Nephron progenitor cell (in vitro differentiated cells): ENCODE measurements around the gene CENPS.

ENCODE experiments used
- DNase-seq: peaks from one replicate; pipeline ENCODE4 v3.0.0; 2021
- H3K27ac Mint-ChIP-seq: 2 replicates; pipeline ENCODE4 v1.8.0; 2021; ENCODE audit warnings: mild to moderate bottlenecking, moderate library complexity, mixed read lengths
- H3K27me3 Mint-ChIP-seq: 2 replicates; pipeline ENCODE4 v1.8.0; 2021; ENCODE audit warnings: mild to moderate bottlenecking, low read depth, mixed read lengths; ENCODE audit not compliant: poor library complexity
- H3K36me3 Mint-ChIP-seq: 2 replicates; pipeline ENCODE4 v1.8.0; 2021; ENCODE audit warnings: low read depth, mixed read lengths
- H3K4me1 Mint-ChIP-seq: 2 replicates; pipeline ENCODE4 v1.8.0; 2021; ENCODE audit warnings: mixed read lengths
- H3K4me3 Mint-ChIP-seq: 2 replicates; pipeline ENCODE4 v1.8.0; 2021; ENCODE audit warnings: mild to moderate bottlenecking, moderate library complexity, mixed read lengths
- H3K9me3 Mint-ChIP-seq: 2 replicates; pipeline ENCODE4 v1.8.0; 2021; ENCODE audit warnings: mild to moderate bottlenecking, moderate library complexity, mixed read lengths
- TF ChIP-seq, protein P1 (sequence below): fragments of 200-600 bp; sonication (generic); IDR thresholded peaks from 2 replicates; pipeline ENCODE4 v1.5.0; 2021; ENCODE audit warnings: antibody characterized with exemption

Gene CENPS

DNA sequence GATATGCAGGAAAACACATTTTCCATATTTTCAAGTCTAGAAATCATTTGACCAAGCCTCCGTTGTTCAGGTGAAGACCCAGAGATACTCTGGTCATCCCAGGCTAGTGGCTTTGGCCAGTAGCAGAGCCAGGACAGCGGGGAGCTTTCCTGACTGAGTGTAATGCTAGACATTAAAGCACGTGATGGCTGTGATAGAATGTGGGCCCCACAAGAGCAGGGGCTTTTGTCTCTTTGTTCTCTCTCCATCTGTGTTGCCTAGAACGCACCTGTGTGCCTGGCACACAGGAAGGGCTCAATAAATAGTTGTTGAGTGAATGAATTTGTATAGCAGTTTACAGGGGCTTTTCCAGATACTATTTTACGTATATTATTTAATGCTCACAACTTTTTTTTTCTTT, 10.6 kb downstream of the CENPS start:
- TF ChIP-seq, protein P1, sequence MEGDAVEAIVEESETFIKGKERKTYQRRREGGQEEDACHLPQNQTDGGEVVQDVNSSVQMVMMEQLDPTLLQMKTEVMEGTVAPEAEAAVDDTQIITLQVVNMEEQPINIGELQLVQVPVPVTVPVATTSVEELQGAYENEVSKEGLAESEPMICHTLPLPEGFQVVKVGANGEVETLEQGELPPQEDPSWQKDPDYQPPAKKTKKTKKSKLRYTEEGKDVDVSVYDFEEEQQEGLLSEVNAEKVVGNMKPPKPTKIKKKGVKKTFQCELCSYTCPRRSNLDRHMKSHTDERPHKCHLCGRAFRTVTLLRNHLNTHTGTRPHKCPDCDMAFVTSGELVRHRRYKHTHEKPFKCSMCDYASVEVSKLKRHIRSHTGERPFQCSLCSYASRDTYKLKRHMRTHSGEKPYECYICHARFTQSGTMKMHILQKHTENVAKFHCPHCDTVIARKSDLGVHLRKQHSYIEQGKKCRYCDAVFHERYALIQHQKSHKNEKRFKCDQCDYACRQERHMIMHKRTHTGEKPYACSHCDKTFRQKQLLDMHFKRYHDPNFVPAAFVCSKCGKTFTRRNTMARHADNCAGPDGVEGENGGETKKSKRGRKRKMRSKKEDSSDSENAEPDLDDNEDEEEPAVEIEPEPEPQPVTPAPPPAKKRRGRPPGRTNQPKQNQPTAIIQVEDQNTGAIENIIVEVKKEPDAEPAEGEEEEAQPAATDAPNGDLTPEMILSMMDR: no peak
- DNase-seq: no peak
- H3K4me3 Mint-ChIP-seq: no peak overlapping the region
- H3K36me3 Mint-ChIP-seq: peaks cover 14% of the 10 kb centered on the region
- no peak overlapping the region for H3K27ac Mint-ChIP-seq
- no peaks in the 10 kb centered on the region for H3K27me3 Mint-ChIP-seq
- H3K4me1 Mint-ChIP-seq: peaks cover 18% of the 10 kb centered on the region
- no peaks in the 10 kb centered on the region for H3K9me3 Mint-ChIP-seq

DNA sequence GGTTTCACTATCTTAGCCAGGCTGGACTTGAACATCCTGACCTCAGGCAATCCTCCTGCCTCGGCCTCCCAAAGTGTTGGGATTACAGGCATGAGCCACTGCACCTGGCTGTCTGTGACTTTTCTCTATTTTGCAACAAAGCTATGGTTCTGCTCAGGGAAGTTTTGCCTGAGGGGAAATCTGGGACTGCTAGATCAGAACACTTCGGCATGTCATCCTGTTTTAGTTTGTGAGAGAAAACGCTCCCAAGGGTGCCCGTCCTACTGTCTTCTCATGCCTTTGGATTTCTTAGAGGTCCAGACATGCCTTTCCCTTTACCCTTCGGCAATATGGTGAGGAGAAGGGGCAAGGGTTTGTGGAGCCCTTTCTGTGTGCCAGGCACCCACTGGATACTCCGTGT, 14.0 kb downstream of the CENPS start:
- H3K27me3 Mint-ChIP-seq: no peaks in the 10 kb centered on the region
- peaks cover 9% of the 10 kb centered on the region for H3K4me1 Mint-ChIP-seq

DNA sequence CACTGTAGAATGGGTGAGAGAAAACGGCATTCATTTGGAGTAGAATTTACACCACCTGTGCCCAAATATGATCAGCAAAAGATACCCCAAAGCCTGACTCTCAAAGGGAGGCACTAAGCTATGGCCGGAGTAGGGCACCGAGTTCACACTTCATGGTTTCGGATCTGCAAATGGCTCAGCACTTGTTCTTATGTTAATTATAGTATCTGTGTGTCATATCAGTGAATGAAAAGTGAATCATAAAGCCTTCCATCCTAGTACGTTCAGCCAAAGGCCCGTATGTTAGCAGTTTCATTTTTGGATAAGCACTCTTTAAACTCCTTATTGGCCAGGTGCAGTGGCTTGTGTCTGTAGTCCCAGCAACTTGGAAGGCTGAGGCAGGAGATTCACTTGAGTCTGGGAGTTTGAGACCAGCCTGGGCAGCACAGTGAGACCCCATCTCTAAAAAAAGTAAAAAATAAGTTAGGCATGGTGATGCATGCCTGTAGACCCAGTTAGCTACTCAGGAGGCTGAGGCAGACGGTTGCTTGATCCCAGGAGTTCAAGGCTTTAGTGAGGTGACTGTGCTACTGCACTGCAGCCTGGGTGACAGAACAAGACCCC, 14.7 kb downstream of the CENPS start:
- DNase-seq: no peak
- Mint-ChIP-seq H3K36me3 (peaks cover 28% of the 10 kb centered on the region), H3K27ac (no peak overlapping the region), H3K4me3 (no peak overlapping the region), H3K9me3 (no peaks in the 10 kb centered on the region), H3K27me3 (no peaks in the 10 kb centered on the region), H3K4me1 (peaks cover 14% of the 10 kb centered on the region)
- TF ChIP-seq, protein P1: no peak

More for the DNA sequence above, 14.0 kb downstream of the CENPS start:
- Mint-ChIP-seq H3K4me3 (no peak overlapping the region), H3K36me3 (peaks cover 28% of the 10 kb centered on the region), H3K9me3 (no peaks in the 10 kb centered on the region), H3K27ac (no peak overlapping the region)
- DNase-seq: no peak
- TF ChIP-seq, protein P1: no peak

DNA sequence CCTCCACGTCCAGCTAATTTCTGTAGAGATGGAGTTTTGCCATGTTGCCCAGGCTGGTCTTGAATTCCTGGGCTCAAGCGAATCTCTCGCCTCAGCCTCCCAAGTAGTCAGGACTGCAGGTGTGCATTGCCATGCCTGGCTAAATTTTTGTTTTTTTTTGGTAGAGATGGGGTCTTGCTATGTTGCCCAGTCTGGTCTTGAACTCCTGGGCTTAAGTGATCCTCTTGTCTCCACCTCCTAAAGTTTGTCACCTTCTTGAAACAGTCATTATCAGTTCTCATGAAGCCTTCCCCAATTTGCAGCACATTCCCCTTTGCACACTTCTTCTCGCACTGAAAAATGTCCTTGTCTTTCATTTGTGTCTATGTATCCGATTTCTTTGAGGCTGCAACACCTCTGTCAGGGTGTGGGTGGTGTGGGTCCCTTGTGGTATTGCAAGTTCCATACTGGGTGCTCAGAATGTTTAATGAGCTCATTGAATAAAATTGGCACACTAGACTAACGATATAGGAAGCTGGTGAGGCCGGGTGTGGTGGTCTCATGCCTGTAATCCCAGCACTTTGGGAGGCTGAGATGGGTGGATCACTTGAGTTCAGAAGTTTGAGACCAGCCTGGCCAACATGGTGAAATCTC, 16.7 kb downstream of the CENPS start:
- TF ChIP-seq, protein P1: no peak
- H3K27me3 Mint-ChIP-seq: no peaks in the 10 kb centered on the region
- H3K27ac Mint-ChIP-seq: no peak overlapping the region
- no peak for DNase-seq
- H3K4me3 Mint-ChIP-seq: no peak overlapping the region
- no peaks in the 10 kb centered on the region for H3K9me3 Mint-ChIP-seq
- peaks cover 24% of the 10 kb centered on the region for H3K4me1 Mint-ChIP-seq
- H3K36me3 Mint-ChIP-seq: peaks cover 21% of the 10 kb centered on the region

DNA sequence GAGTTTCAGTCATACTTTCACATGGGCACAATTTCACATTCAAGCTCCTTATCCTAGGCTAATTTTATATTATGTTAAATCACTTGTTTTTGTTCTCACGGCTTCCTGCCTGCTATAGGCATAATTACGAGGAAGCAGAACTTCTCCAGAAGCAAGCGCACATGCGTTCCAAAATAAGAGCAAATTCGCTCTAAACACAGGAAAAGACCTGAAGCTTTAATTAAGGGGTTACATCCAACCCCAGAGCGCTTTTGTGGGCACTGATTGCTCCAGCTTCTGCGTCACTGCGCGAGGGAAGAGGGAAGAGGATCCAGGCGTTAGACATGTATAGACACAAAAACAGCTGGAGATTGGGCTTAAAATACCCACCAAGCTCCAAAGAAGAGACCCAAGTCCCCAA, 19.5 kb downstream of the CENPS start, which contains the start of gene CORT:
TSS of gene CORT (plus strand) at position 281 of the 400 bp plus-strand sequence. CDS start 193 bp downstream, outside the sequence.
- Mint-ChIP-seq H3K4me1 (peaks cover 24% of the 10 kb centered on the region), H3K9me3 (peaks cover 3% of the 10 kb centered on the region), H3K27ac (peak within 1 kb of the TSS; percentile 83), H3K27me3 (no peaks in the 10 kb centered on the region), H3K36me3 (peaks cover 23% of the 10 kb centered on the region), H3K4me3 (no peak within 1 kb of the TSS)
- TF ChIP-seq, protein P1: no peak
- DNase-seq: no peak
